ENCODE data around the gene C1RL. TPM values are rescaled to one million over a fixed set of nuclear protein-coding genes. Genes with fewer than 3 reads are reported as not detected.

Gene C1RL
- total and polyA plus RNA-seq, 8 donors = 18.6 to 121 (median 42.8) TPM

- no peak overlapping the region for H3K27ac ChIP-seq
- TF ChIP-seq POLR2A (IDR thresholded peaks at IDR 0.05) = no peak
- no peak for TF ChIP-seq POLR2AphosphoS5 (IDR thresholded peaks at IDR 0.05)
- H3K36me3 ChIP-seq = peaks cover 3 to 48% (median 37%) of the 10 kb centered on the region in 4 donors
- intact Hi-C loops (cut with DNase I; ENCODE audit: low total_unique reads) = loop anchor here (10.0 kb wide), 1 partner anchor 173 kb away; the partner anchor contains the start of genes C12orf57 and RNU7-1
- WGBS, 5 donors = 83 to 100% (median 88%) methylated on average over 2 to 3 of the region's 3 CpGs
- peaks cover 0 to 17% (median 7%) of the 10 kb centered on the region in 4 donors for H3K4me1 ChIP-seq
- no peak overlapping the region for H3K4me3 ChIP-seq
- DNase-seq = no peak
- H3K27me3 ChIP-seq = no peaks in the 10 kb centered on the region
- no peaks in the 10 kb centered on the region for H3K9me3 ChIP-seq
Measured at GRCh38 chr12:7117670-7118069, 8.7 kb upstream of the C1RL start.

DNA sequence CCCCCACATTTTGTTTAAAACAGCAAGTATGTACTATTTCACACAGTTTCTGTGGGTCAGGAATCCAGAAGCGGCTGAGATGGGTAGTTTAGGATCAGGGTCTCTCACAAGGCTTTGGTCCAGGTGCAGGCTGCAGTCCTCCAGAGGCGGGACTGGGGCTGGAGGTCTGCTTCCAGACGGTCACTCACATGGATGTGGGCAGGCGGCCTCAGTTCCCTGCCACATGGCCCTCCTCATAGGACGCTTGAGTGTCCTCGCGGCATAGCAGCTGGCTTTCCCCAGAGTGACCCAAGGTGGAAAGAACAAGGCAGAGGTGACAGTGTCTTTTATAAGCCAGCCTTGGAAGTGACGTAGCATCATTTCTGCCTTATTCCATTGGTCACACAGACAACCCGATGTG lies 7.9 kb upstream of the C1RL start:
- Histone ChIP-seq H3K4me3 (no peak overlapping the region), H3K27me3 (no peaks in the 10 kb centered on the region), H3K4me1 (peaks cover 0 to 18% (median 9%) of the 10 kb centered on the region in 4 donors), H3K36me3 (peaks cover 3 to 48% (median 37%) of the 10 kb centered on the region in 4 donors), H3K27ac (no peak overlapping the region), H3K9me3 (no peaks in the 10 kb centered on the region)
- TF ChIP-seq EP300 (IDR thresholded peaks at IDR 0.05) (no peak), POLR2A (IDR thresholded peaks at IDR 0.05) (no peak), POLR2AphosphoS5 (IDR thresholded peaks at IDR 0.05) (no peak)
- TF ChIP-seq, protein P1, sequence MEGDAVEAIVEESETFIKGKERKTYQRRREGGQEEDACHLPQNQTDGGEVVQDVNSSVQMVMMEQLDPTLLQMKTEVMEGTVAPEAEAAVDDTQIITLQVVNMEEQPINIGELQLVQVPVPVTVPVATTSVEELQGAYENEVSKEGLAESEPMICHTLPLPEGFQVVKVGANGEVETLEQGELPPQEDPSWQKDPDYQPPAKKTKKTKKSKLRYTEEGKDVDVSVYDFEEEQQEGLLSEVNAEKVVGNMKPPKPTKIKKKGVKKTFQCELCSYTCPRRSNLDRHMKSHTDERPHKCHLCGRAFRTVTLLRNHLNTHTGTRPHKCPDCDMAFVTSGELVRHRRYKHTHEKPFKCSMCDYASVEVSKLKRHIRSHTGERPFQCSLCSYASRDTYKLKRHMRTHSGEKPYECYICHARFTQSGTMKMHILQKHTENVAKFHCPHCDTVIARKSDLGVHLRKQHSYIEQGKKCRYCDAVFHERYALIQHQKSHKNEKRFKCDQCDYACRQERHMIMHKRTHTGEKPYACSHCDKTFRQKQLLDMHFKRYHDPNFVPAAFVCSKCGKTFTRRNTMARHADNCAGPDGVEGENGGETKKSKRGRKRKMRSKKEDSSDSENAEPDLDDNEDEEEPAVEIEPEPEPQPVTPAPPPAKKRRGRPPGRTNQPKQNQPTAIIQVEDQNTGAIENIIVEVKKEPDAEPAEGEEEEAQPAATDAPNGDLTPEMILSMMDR (IDR thresholded peaks at IDR 0.05) = no peak
- no peak for DNase-seq
- intact Hi-C loops (cut with DNase I; ENCODE audit: low total_unique reads) = loop anchor here (10.0 kb wide), 1 partner anchor 172 kb away; the partner anchor contains the start of genes C12orf57 and RNU7-1
- WGBS, 5 donors = 78 to 98% (median 93%) methylated on average over 9 of the region's 9 CpGs

DNA sequence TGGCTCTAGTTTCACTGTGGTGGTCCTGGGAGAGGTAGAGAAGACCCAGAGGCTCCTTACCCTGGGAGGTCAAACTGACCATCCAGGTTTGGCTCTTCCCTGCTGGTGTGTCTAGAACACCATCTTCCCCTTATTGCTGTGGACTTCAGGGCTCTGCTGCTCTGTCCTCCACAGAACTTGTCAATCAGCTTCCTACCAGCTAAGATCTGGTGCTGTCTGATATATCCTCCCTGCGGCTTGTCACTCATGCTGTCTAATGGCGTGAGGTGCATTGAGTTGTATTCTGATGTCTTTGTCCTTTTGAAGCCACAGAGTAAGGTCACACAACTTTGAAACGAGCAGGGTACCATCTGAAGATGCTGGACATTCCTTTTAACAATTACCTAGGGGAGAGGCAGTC lies 7.2 kb upstream of the C1RL start:
- peaks cover 3 to 48% (median 37%) of the 10 kb centered on the region in 4 donors for H3K36me3 ChIP-seq
- H3K27ac ChIP-seq = no peak overlapping the region

GRCh38 chr12:7114851-7115250 lies 5.8 kb upstream of the C1RL start:
- TF ChIP-seq EP300 (IDR thresholded peaks at IDR 0.05) = no peak
- TF ChIP-seq POLR2A (IDR thresholded peaks at IDR 0.05) = no peak
- no peak for TF ChIP-seq POLR2AphosphoS5 (IDR thresholded peaks at IDR 0.05)
- TF ChIP-seq, protein P1 (IDR thresholded peaks at IDR 0.05) = no peak
- H3K36me3 ChIP-seq = peaks cover 3 to 48% (median 37%) of the 10 kb centered on the region in 4 donors
- H3K4me3 ChIP-seq = no peak overlapping the region
- H3K9me3 ChIP-seq = no peaks in the 10 kb centered on the region
- no peak for DNase-seq
- WGBS, 5 donors = 86 to 89% (median 88%) methylated on average over 6 of the region's 6 CpGs
- no peaks in the 10 kb centered on the region for H3K27me3 ChIP-seq
- peaks cover 0 to 31% (median 9%) of the 10 kb centered on the region in 4 donors for H3K4me1 ChIP-seq
- intact Hi-C loops (cut with DNase I; ENCODE audit: low total_unique reads) = loop anchor here (10.0 kb wide), 1 partner anchor 170 kb away; the partner anchor contains the start of genes C12orf57 and RNU7-1
- H3K27ac ChIP-seq = no peak overlapping the region

More for the DNA sequence above, 7.2 kb upstream of the C1RL start:
- H3K4me3 ChIP-seq = no peak overlapping the region
- H3K9me3 ChIP-seq = no peaks in the 10 kb centered on the region
- H3K27me3 ChIP-seq = no peaks in the 10 kb centered on the region
- intact Hi-C loops (cut with DNase I; ENCODE audit: low total_unique reads) = loop anchor here (10.0 kb wide), 1 partner anchor 171 kb away; the partner anchor contains the start of genes C12orf57 and RNU7-1
- peaks cover 0 to 24% (median 9%) of the 10 kb centered on the region in 4 donors for H3K4me1 ChIP-seq
- WGBS, 5 donors = 67 to 90% (median 86%) methylated on average over 1 to 3 of the region's 3 CpGs
- TF ChIP-seq POLR2A (IDR thresholded peaks at IDR 0.05) = no peak
- TF ChIP-seq POLR2AphosphoS5 (IDR thresholded peaks at IDR 0.05) = no peak
- TF ChIP-seq, protein P1 (IDR thresholded peaks at IDR 0.05) = no peak
- no peak for TF ChIP-seq EP300 (IDR thresholded peaks at IDR 0.05)
- no peak for DNase-seq

GRCh38 chr12:7114008-7114407 lies 5.0 kb upstream of the C1RL start:
- no peaks in the 10 kb centered on the region for H3K27me3 ChIP-seq
- TF ChIP-seq, protein P1 (IDR thresholded peaks at IDR 0.05) = no peak
- no peak for TF ChIP-seq POLR2A (IDR thresholded peaks at IDR 0.05)
- no peak for TF ChIP-seq POLR2AphosphoS5 (IDR thresholded peaks at IDR 0.05)
- no peak for TF ChIP-seq EP300 (IDR thresholded peaks at IDR 0.05)
- intact Hi-C loops (cut with DNase I; ENCODE audit: low total_unique reads) = loop anchor here (10.0 kb wide), 1 partner anchor 169 kb away; the partner anchor contains the start of genes C12orf57 and RNU7-1
- 89 to 94% (median 91%) methylated on average over 11 of the region's 11 CpGs for WGBS, 5 donors
- peaks cover 6 to 40% (median 14%) of the 10 kb centered on the region in 4 donors for H3K4me1 ChIP-seq
- peaks cover 3 to 48% (median 37%) of the 10 kb centered on the region in 4 donors for H3K36me3 ChIP-seq
- no peak for DNase-seq
- no peaks in the 10 kb centered on the region for H3K9me3 ChIP-seq
- H3K4me3 ChIP-seq = no peak overlapping the region
- H3K27ac ChIP-seq = no peak overlapping the region

Data from stomach (tissue), 9 donors.